Naive thymus-derived CD4-positive, alpha-beta T cell (primary cell): ENCODE results near the gene CEACAM19. TPM values are rescaled to one million over a fixed set of nuclear protein-coding genes. Genes with fewer than 3 reads are reported as not detected.

Experiments used
- microRNA-seq: library from miRNA; unstranded; fragments of <30 nt; microRNA quantifications from one replicate; pipeline ENCODE4 v1.2.0, GENCODE V29; 2022; ENCODE audit warnings: borderline microRNAs expressed
- polyA plus RNA-seq, 2 donors: library from polyadenylated mRNA; unstranded; fragments of 300-500 nt; fragmentation: Illumina TruSeq; gene quantifications; one replicate each; pipeline ENCODE4 v1.2.3, GENCODE V29; 2021
- total RNA-seq, 6 experiments: library from RNA in 5 of 6; stranded (reverse) in 5 of 6; gene quantifications; 1 replicate in 5 of 6; 2 replicates in 1 of 6; pipeline ENCODE4 v1.2.3 and lab custom pipeline; 2021 to 2026

Gene CEACAM19
- total and polyA plus RNA-seq, 7 experiments from 2014 or later, result 0.63 to 3.4 (median 2.1) TPM; not detected in 2

Small RNA genes lying within 50 kb of the gene (microRNA-seq; reads per million reads assigned to microRNA genes)
- gene MIR4531, result not detected

Other genes starting within 250 kb of the CEACAM19 start
- 1 to 10 TPM in 2 of 5 experiments, under 1 TPM in 3; 0.15 to 2.3 (median 0.73) TPM for gene ZNF229, start 223.0 kb upstream of the CEACAM19 start, total RNA-seq
- 1 to 10 TPM; 2.4 to 2.5 TPM for gene ZNF229, start 223.0 kb upstream of the CEACAM19 start, polyA plus RNA-seq
- gene ZNF180, start 171.0 kb upstream of the CEACAM19 start, total RNA-seq, result 10 to 100 TPM in 3 of 5 experiments, 1 to 10 TPM in 2; 7.5 to 17.7 (median 10.6) TPM
- gene ZNF180, start 171.0 kb upstream of the CEACAM19 start, polyA plus RNA-seq, result 10 to 100 TPM in 1 of 2 donors, 1 to 10 TPM in 1; 6.3 to 18.6 TPM
- gene CEACAM20, start 141.8 kb upstream of the CEACAM19 start, total RNA-seq, result not detected
- gene CEACAM20, start 141.8 kb upstream of the CEACAM19 start, polyA plus RNA-seq, result not detected
- gene IGSF23, start 57.9 kb upstream of the CEACAM19 start, total RNA-seq, result not detected
- not detected for gene IGSF23, start 57.9 kb upstream of the CEACAM19 start, polyA plus RNA-seq
- 1 to 10 TPM; 3.3 to 8.4 (median 4.3) TPM for gene PVR, start 27.6 kb upstream of the CEACAM19 start, total RNA-seq
- gene PVR, start 27.6 kb upstream of the CEACAM19 start, polyA plus RNA-seq, result 1 to 10 TPM in 1 of 2 donors, under 1 TPM in 1; 0.87 to 1.2 TPM
- gene CEACAM16, start 27.7 kb downstream of the CEACAM19 start, total RNA-seq, result not detected
- gene CEACAM16, start 27.7 kb downstream of the CEACAM19 start, polyA plus RNA-seq, result not detected
- gene BCL3, start 77.2 kb downstream of the CEACAM19 start, total RNA-seq, result 100 to 1,000 TPM in 1 of 5 experiments, 10 to 100 TPM in 4; 10.2 to 107 (median 94.2) TPM
- 1 to 10 TPM; 3.3 to 8.9 TPM for gene BCL3, start 77.2 kb downstream of the CEACAM19 start, polyA plus RNA-seq
- not detected for gene CBLC, start 106.4 kb downstream of the CEACAM19 start, total RNA-seq
- not detected for gene CBLC, start 106.4 kb downstream of the CEACAM19 start, polyA plus RNA-seq
- gene BCAM, start 137.6 kb downstream of the CEACAM19 start, total RNA-seq, result under 1 TPM in 1 of 5 experiments, not detected in 4; 0.42 TPM
- gene BCAM, start 137.6 kb downstream of the CEACAM19 start, polyA plus RNA-seq, result not detected
- 1 to 10 TPM in 3 of 5 experiments, under 1 TPM in 2; 0.17 to 9.2 (median 1.2) TPM for gene NECTIN2, start 174.8 kb downstream of the CEACAM19 start, total RNA-seq
- under 1 TPM in 1 of 2 donors, not detected in 1; 0.16 TPM for gene NECTIN2, start 174.8 kb downstream of the CEACAM19 start, polyA plus RNA-seq
- 10 to 100 TPM; 26.3 to 73.3 (median 37.5) TPM for gene TOMM40, start 219.8 kb downstream of the CEACAM19 start, total RNA-seq
- 10 to 100 TPM; 26.5 to 44.8 TPM for gene TOMM40, start 219.8 kb downstream of the CEACAM19 start, polyA plus RNA-seq
- 1 to 10 TPM in 4 of 5 experiments, under 1 TPM in 1; 0.41 to 7.9 (median 4.0) TPM for gene APOE, start 234.3 kb downstream of the CEACAM19 start, total RNA-seq
- gene APOE, start 234.3 kb downstream of the CEACAM19 start, polyA plus RNA-seq, result not detected
- 1 to 10 TPM in 2 of 5 experiments, not detected in 3; 1.7 to 5.2 TPM for gene APOC1, start 243.1 kb downstream of the CEACAM19 start, total RNA-seq
- gene APOC1, start 243.1 kb downstream of the CEACAM19 start, polyA plus RNA-seq, result not detected